MCF 10A (cell line): ENCODE results near the gene PLVAP. TPM values are rescaled to one million over a fixed set of nuclear protein-coding genes. Genes with fewer than 3 reads are reported as not detected.
A peak's percentile ranks its signal among the peaks of the same experiment; 100 is the strongest.

Experiments used
- BruUV-seq: library from RNA; stranded (reverse); fragments of 400-500 nt; replicated peaks from 2 replicates; lab custom pipeline; 2021; lab: Mats Ljungman, UMichigan
- CTCF ChIA-PET: fragments of 300-600 bp; sonication (Branson Sonifier 250); formaldehyde crosslinking; extraction: SDS; loops from one replicate; lab custom pipeline; 2021; ENCODE audit warnings: antibody characterized with exemption, inconsistent platforms; lab: Yijun Ruan, JAX
- POLR2A ChIA-PET: fragments of 300-600, 350-650 bp; sonication (Branson Sonifier 250); formaldehyde crosslinking; extraction: SDS; loops from one replicate; lab custom pipeline; 2020; ENCODE audit warnings: antibody characterized with exemption, inconsistent platforms; lab: Yijun Ruan, JAX
- DNase-seq: peaks from one replicate; pipeline ENCODE4 v3.0.0-alpha.2; 2018; ENCODE audit not compliant: unreplicated experiment
- H3K27ac Mint-ChIP-seq: one replicate; pipeline ENCODE4 v1.8.0; 2022; ENCODE audit warnings: mild to moderate bottlenecking, low read depth, mixed read lengths; ENCODE audit not compliant: unreplicated experiment
- H3K27me3 Mint-ChIP-seq: one replicate; pipeline ENCODE4 v1.8.0; 2022; ENCODE audit warnings: mixed read lengths; ENCODE audit not compliant: insufficient read depth, unreplicated experiment
- H3K36me3 Mint-ChIP-seq: one replicate; pipeline ENCODE4 v1.8.0; 2022; ENCODE audit warnings: mild to moderate bottlenecking, moderate library complexity, mixed read lengths; ENCODE audit not compliant: insufficient read depth, unreplicated experiment
- H3K4me1 Mint-ChIP-seq: one replicate; pipeline ENCODE4 v1.8.0; 2022; ENCODE audit warnings: mixed read lengths; ENCODE audit not compliant: insufficient read depth, unreplicated experiment
- H3K4me3 Mint-ChIP-seq: one replicate; pipeline ENCODE4 v1.8.0; 2022; ENCODE audit warnings: mild to moderate bottlenecking, moderate library complexity, mixed read lengths; ENCODE audit not compliant: unreplicated experiment
- H3K9me3 Mint-ChIP-seq: one replicate; pipeline ENCODE4 v1.8.0; 2022; ENCODE audit warnings: mixed read lengths; ENCODE audit not compliant: unreplicated experiment
- intact Hi-C: fragments of 100-400 bp; cut with micrococcal nuclease; formaldehyde crosslinking; loops from 2 replicates; pipeline ENCODE4 v1.14.1; 2022
- total RNA-seq: library from RNA; stranded (reverse); gene quantifications from 2 replicates; pipeline ENCODE4 v1.2.3, GENCODE V29; 2022
- TF ChIP-seq, protein P1 (sequence below): fragments of 200-600 bp; IDR thresholded peaks from one replicate; pipeline ENCODE4 v1.8.0; 2022; ENCODE audit warnings: antibody characterized with exemption, mild to moderate bottlenecking; ENCODE audit not compliant: unreplicated experiment

The PLVAP gene
- total RNA-seq, 1 experiment from 2014 or later, result not detected

DNA sequence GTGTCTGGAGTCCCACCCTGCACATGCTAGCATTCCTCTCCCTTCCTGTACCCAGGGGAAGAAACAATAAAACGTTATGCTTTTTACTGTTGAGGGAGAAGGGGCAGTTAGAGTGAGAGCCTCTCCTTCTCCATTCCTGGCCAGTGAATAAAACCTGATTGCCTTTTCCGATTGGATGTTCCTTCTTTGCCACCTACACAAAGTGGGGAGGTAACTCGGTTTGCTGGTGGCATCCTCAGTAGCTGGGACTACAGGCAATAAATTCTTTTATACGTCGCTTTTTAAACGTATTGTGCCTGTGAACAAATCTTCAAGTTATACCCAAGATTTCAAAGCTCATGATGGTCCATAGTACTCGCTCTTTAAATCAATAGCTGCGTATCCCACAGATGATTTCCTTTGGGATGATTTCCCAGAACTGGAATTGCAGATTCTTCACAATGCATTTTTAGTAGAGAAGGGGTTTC, 42.0 kb upstream of the PLVAP start:
- ChIA-PET POLR2A (interaction anchor here (0.7 to 1.9 kb wide), 15 partner anchors 9 to 151 kb away, joined by 3 to 15 read pairs (median 5); partner anchors contain the start of genes ANO8, BABAM1, BST2 and MRPL34), CTCF (interaction anchor here (0.9 to 1.2 kb wide), 3 partner anchors 28 to 347 kb away, joined by 3 to 5 read pairs (median 4); no protein-coding TSS in a partner anchor)
- intact Hi-C loops, result loop anchor here (1.0 kb wide), 1 partner anchor 31 kb away; no protein-coding TSS in a partner anchor
- TF ChIP-seq, protein P1, sequence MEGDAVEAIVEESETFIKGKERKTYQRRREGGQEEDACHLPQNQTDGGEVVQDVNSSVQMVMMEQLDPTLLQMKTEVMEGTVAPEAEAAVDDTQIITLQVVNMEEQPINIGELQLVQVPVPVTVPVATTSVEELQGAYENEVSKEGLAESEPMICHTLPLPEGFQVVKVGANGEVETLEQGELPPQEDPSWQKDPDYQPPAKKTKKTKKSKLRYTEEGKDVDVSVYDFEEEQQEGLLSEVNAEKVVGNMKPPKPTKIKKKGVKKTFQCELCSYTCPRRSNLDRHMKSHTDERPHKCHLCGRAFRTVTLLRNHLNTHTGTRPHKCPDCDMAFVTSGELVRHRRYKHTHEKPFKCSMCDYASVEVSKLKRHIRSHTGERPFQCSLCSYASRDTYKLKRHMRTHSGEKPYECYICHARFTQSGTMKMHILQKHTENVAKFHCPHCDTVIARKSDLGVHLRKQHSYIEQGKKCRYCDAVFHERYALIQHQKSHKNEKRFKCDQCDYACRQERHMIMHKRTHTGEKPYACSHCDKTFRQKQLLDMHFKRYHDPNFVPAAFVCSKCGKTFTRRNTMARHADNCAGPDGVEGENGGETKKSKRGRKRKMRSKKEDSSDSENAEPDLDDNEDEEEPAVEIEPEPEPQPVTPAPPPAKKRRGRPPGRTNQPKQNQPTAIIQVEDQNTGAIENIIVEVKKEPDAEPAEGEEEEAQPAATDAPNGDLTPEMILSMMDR, result no peak
- TSS peak; percentile 97 for BruUV-seq
- Mint-ChIP-seq H3K27me3 (no peaks in the 10 kb centered on the region), H3K27ac (peak overlapping the region; percentile 95), H3K4me3 (peak overlapping the region; percentile 88), H3K4me1 (peaks cover 16% of the 10 kb centered on the region), H3K36me3 (peaks cover 21% of the 10 kb centered on the region), H3K9me3 (no peaks in the 10 kb centered on the region)
- no peak for DNase-seq

DNA sequence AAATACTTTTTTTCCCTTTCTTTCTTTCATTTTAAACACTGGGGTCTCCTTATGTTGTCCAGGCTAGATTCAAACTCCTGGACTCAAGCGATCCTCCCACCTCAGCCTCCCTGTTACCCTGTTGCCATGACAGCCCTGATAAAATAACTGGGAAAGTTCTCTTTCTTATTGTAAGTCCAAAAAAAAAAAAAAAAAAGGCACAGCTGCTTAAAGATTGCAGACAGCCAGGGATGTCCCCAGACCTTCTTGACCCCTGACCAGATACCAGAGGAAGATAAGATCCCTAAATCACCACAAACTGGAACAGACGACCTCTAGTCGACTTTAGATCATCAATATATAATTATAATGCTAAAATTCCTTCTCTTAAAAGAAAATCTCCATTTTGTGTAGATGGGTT, 41.6 kb upstream of the PLVAP start:
- H3K4me1 Mint-ChIP-seq, result peaks cover 16% of the 10 kb centered on the region
- CTCF ChIA-PET, result interaction anchor here (0.9 to 1.2 kb wide), 2 partner anchors 48 to 348 kb away, joined by 4 to 5 read pairs; no protein-coding TSS in a partner anchor
- no peaks in the 10 kb centered on the region for H3K9me3 Mint-ChIP-seq
- no peak for DNase-seq
- POLR2A ChIA-PET, result interaction anchor here (1.1 to 1.9 kb wide), 7 partner anchors 11 to 113 kb away, joined by 3 to 15 read pairs (median 8); partner anchors contain the start of genes ANO8, DDA1, MRPL34 and PGLS
- TF ChIP-seq, protein P1, result no peak
- peaks cover 21% of the 10 kb centered on the region for H3K36me3 Mint-ChIP-seq
- H3K4me3 Mint-ChIP-seq, result peak overlapping the region; percentile 88
- no peaks in the 10 kb centered on the region for H3K27me3 Mint-ChIP-seq
- intact Hi-C loops, result loop anchor here (1.0 kb wide), 1 partner anchor 32 kb away; no protein-coding TSS in a partner anchor
- peak overlapping the region; percentile 95 for H3K27ac Mint-ChIP-seq
- BruUV-seq, result no TSS peak

DNA sequence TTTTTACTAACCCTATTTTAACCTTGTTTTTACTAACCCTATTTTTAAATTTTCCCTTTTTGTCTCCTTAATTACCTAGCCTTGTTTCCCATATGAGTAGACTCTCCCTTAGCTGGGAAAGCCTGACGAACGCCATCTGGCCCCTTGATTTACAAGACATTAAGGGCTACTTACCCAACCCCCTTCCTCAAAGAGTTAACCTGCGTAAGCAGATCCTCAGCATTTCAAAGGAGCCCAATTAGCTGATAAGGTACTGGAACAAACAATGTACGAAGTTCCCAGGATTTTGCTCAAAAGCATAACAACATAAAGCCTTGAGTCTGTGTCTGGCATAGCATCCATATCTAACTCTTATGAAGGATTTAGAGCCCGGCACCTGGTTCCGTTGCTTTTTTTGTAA, 38.0 kb upstream of the PLVAP start:
- no peak overlapping the region for H3K4me3 Mint-ChIP-seq

DNA sequence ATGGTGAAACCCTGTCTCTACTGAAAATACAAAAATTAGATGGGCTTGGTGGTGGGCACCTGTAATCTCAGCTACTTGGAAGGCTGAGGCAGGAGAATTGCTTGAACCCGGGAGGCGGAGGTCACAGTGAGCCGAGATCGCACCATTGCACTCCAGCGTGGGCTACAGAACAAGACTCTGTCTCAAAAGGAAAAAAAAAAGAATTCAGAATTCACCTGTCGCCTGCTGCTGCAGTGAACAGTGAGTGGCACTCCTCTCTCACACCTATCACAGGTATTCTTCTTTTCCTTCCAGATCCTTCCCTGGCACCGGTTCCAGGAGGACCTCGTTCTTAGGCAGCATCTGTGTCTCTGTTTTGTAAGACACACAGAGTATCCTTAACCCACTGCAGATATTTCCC, 37.0 kb upstream of the PLVAP start:
- H3K4me1 Mint-ChIP-seq, result peaks cover 5% of the 10 kb centered on the region
- ChIA-PET CTCF (no interaction called here), POLR2A (no interaction called here)
- no TSS peak for BruUV-seq
- H3K27me3 Mint-ChIP-seq, result no peaks in the 10 kb centered on the region
- TF ChIP-seq, protein P1, result no peak
- H3K36me3 Mint-ChIP-seq, result peaks cover 33% of the 10 kb centered on the region
- H3K27ac Mint-ChIP-seq, result no peak overlapping the region
- intact Hi-C loops, result no loop called here
- no peak overlapping the region for H3K4me3 Mint-ChIP-seq
- DNase-seq, result no peak
- H3K9me3 Mint-ChIP-seq, result no peaks in the 10 kb centered on the region

More for the DNA sequence above, 38.0 kb upstream of the PLVAP start:
- TF ChIP-seq, protein P1, result no peak
- no peaks in the 10 kb centered on the region for H3K9me3 Mint-ChIP-seq
- ChIA-PET CTCF (interaction anchor here (1.2 kb wide), 1 partner anchor 66 kb away, joined by 4 read pairs; no protein-coding TSS in a partner anchor), POLR2A (interaction anchor here (1.2 kb wide), 1 partner anchor 444 kb away, joined by 3 read pairs; no protein-coding TSS in a partner anchor)
- DNase-seq, result no peak
- BruUV-seq, result no TSS peak
- no peak overlapping the region for H3K27ac Mint-ChIP-seq
- peaks cover 33% of the 10 kb centered on the region for H3K36me3 Mint-ChIP-seq
- intact Hi-C loops, result no loop called here
- H3K27me3 Mint-ChIP-seq, result no peaks in the 10 kb centered on the region
- H3K4me1 Mint-ChIP-seq, result peaks cover 10% of the 10 kb centered on the region
